GM21723 (cell line): Measurements from ENCODE around the gene SPAG17.
"Not testable (repeated sequence)": the region's sequence is repeated elsewhere in the genome, so short reads cannot be mapped to it uniquely, and the experiment has no call there.

ENCODE experiments used
- ATAC-seq: cut with Tn5 transposase; IDR thresholded peaks from one replicate; pipeline ENCODE4 v1.9.1; 2021; ENCODE audit warnings: mild to moderate bottlenecking, moderate library complexity; ENCODE audit not compliant: unreplicated experiment

SPAG17 gene

GRCh38 chr1:117985973-117986372, 199.1 kb downstream of the SPAG17 start:
- no peak for ATAC-seq

GRCh38 chr1:117985239-117985638, 199.8 kb downstream of the SPAG17 start:
- ATAC-seq = no peak

- no peak for ATAC-seq
Measured at GRCh38 chr1:117981455-117982192, 203.4 kb downstream of the SPAG17 start.

GRCh38 chr1:117976381-117976780, 208.6 kb downstream of the SPAG17 start:
- ATAC-seq = no peak

- no peak for ATAC-seq
Measured at GRCh38 chr1:117971777-117972176, 213.3 kb downstream of the SPAG17 start.

- no peak for ATAC-seq
Measured at GRCh38 chr1:117970252-117970651, 214.8 kb downstream of the SPAG17 start.

GRCh38 chr1:117967881-117968280, 217.1 kb downstream of the SPAG17 start:
- no peak for ATAC-seq

GRCh38 chr1:117967477-117967876, 217.6 kb downstream of the SPAG17 start:
- no peak for ATAC-seq

GRCh38 chr1:117964290-117965038, 220.6 kb downstream of the SPAG17 start:
- ATAC-seq = no peak

- ATAC-seq = no peak
Measured at GRCh38 chr1:117959364-117959763, 225.7 kb downstream of the SPAG17 start.

- ATAC-seq = no peak
Measured at GRCh38 chr1:117952386-117952785, 232.6 kb downstream of the SPAG17 start.

GRCh38 chr1:117942293-117942692, 242.7 kb downstream of the SPAG17 start:
- ATAC-seq = no peak

GRCh38 chr1:117933769-117934168, 251.3 kb downstream of the SPAG17 start:
- no peak for ATAC-seq

- no peak for ATAC-seq
Measured at GRCh38 chr1:117932576-117932975, 252.5 kb downstream of the SPAG17 start.

- ATAC-seq = no peak
Measured at GRCh38 chr1:117930484-117930883, 254.5 kb downstream of the SPAG17 start.

- ATAC-seq = no peak
Measured at GRCh38 chr1:117930173-117930447, 254.9 kb downstream of the SPAG17 start.

- ATAC-seq = peak; percentile 93
Measured at GRCh38 chr1:117929343-117930172, 255.5 kb downstream of the SPAG17 start, which contains the start of the genes GDAP2 and WDR3. Gene GDAP2, minus strand, starts transcription at chr1:117929621. Its CDS starts 9,264 bp downstream, at chr1:117920357. Gene WDR3, plus strand, starts transcription at chr1:117929739. Its CDS starts 3,581 bp downstream, at chr1:117933320.

GRCh38 chr1:117928881-117929342, 256.1 kb downstream of the SPAG17 start:
- ATAC-seq = peak; percentile 47

- ATAC-seq = no peak
Measured at GRCh38 chr1:117925981-117926380, 259.0 kb downstream of the SPAG17 start.

GRCh38 chr1:117922717-117923116, 262.3 kb downstream of the SPAG17 start:
- ATAC-seq = not testable (repeated sequence)

GRCh38 chr1:117921991-117922390, 263.0 kb downstream of the SPAG17 start:
- ATAC-seq = no peak
